DMS 273 (cell line): Measurements from ENCODE around the gene LRRTM3.

Source experiments
- DNase-seq: peaks from one replicate; lab custom pipeline; 2025; ENCODE audit not compliant: unreplicated experiment; lab: John Stamatoyannopoulos, UW

The LRRTM3 gene

DNA sequence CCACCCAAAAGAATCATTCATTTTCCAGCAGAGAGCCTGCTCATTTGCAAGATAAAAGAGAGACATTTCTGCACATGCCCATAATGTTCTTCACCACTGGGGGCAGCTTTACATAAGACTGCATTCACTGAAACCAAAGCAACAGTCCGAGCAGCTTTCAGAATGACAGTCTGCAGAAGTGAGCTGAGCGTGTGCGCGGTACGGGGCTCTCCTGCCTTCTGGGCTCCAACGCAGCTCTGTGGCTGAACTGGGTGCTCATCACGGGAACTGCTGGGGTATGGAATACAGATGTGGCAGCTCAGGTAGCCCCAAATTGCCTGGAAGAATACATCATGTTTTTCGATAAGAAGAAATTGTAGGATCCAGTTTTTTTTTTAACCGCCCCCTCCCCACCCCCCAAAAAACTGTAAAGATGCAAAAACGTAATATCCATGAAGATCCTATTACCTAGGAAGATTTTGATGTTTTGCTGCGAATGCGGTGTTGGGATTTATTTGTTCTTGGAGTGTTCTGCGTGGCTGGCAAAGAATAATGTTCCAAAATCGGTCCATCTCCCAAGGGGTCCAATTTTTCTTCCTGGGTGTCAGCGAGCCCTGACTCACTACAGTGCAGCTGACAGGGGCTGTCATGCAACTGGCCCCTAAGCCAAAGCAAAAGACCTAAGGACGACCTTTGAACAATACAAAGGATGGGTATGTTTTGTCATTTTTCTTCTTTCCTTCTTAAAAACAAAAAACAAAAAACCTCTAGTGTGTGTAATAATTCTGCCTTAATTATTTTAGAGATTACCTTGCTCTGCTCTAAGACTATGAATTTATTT, at the start of gene LRRTM3:
TSS of gene LRRTM3 (plus strand) at position 141 of the 820 bp plus-strand sequence.
- peak; percentile 82 for DNase-seq

DNA sequence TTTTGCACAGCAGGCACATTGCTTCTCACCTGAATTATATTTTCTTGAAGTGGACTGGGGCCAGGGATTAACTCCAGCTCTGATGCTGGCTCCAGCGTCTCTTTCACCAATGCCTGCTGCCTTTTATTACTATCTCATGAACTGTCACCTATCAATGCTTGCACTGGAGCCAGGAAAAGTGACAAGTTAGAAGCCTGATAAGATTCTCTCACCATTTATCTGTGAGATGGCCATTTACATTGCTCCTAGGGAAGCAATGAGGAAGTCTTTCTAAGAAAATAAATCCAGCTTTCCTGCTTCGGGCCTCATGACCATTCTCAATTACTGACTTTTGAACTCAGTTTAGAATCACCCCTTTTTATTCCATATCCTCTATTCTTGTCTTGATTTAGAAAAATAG, 48.5 kb upstream of the LRRTM3 start:
- DNase-seq: no peak

DNA sequence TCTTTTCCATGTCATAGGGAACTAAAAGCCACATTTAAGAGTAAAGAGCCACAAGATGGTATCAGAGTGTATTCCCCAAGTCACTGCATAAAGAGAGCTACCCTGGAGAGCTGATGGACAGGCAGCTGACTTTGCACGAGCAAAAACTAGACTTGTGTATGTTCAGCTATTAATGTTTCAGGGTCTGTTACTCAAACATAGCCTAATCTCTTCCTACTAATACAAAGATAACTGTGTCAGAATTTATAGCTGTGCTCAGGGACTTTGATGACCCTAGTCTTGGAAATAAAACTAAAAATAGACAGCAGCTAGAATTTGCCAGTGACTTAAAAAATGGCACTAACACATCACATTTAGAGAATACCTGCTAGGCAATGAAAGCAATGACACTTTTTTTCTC, 45.5 kb upstream of the LRRTM3 start:
- DNase-seq: no peak

DNA sequence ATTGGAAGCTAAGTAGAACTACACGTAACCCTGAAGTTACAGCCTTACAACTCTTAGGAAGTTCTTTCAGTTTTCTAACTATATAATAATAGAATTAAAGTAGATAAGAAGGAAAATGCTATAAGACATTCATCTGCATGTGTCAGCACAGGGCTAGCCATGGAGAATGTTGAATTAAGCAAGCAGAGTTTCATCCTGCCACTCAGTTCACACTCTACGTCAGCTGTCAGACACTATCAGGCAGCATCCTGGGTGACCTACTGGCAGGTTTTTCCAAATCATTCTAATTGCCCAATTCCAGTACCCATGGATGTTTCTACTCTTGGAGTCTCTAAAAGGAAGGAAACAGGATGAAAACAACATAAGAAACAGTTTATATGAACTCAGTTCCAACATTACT, 45.0 kb upstream of the LRRTM3 start:
- no peak for DNase-seq

DNA sequence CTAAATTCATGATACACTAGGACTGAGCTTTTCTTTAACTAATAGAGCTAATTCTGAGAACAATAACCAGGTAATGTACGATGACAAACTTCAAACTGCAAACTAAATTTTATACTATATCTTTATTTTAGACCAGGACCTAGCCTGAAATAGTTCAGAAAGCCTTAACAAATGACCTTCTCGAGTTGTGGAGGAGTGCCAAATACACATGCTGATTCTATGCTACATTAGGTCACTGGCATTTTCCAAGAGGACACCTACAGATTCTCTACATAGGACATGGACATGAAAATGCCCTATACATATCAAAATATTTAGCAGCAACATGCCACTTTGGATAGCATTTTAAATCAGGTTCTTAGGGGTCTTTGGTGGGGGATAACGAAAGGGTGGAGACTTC, 44.0 kb upstream of the LRRTM3 start:
- DNase-seq: no peak

DNA sequence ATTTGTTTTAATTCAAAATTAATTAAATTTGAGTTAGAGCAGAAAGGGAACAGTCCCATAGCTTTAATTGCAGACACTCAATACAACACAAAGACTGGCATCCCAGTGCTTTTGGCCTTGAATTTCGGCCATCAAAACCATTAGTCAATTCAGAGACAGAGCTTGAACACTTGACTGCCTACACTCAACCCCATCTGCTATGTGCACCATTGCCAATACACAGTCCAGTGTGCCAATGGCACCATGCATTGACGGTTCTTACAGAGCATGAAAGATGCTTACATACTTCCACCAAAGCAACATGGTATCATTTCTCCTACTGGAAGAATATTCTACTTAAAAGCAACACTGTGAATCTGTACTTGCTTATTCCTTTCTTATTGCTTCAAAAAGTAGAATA, 43.6 kb upstream of the LRRTM3 start:
- DNase-seq: no peak

DNA sequence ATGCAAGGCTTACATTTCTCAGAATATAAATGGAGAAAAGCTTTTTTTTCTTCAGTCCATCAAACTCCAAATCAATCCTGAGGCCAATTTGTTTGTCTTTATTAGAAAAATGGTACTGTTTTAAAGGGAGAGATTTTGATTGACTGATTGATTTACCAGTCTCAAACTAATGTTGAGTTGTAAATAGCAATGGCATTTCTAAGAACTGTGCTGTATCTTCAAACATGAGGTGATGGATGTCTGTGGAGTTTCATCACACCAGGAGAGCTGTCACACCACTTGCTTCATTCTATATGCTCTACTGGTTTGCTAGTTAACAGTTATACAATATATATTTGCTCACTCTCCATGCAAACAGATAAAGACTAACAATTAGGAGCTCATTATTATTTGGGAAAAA, 39.0 kb upstream of the LRRTM3 start:
- DNase-seq: no peak

DNA sequence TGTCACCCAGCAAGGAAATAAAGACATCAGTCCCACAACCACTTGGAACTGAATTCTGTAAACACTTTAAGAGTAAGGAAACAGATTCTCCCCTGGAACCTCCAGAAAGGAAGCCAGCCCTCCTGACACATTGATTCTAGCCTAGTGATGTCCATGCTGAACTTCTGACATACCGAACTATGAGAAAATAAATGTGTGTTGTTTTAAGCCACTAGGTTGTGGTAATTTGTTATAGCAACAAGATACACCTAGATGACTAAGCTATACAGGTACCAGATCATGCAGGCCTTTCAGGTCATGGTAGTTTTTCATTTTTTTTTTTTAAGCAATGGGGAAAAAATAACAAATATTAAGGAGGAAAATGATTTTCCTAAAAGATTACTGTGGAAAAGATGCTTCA, 37.6 kb upstream of the LRRTM3 start:
- no peak for DNase-seq

DNA sequence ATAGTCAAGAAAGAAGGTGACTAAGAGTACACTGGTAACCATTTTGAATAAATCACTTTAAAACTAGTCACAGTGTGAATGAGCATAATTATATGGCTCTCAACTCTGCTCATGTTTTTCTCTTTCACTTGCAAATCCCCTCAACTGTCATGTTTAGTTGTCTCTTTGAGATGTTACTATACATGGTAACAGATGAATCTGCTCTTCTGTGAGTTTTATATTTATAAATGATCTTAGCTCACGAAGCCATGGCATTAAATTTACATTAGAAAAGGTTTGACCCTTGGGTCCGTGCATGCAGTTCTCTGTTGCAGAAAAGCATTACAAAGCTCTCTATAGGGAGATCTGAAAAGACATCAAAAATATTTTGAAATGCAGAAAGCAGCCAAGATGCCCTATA, 33.0 kb upstream of the LRRTM3 start:
- DNase-seq: no peak

DNA sequence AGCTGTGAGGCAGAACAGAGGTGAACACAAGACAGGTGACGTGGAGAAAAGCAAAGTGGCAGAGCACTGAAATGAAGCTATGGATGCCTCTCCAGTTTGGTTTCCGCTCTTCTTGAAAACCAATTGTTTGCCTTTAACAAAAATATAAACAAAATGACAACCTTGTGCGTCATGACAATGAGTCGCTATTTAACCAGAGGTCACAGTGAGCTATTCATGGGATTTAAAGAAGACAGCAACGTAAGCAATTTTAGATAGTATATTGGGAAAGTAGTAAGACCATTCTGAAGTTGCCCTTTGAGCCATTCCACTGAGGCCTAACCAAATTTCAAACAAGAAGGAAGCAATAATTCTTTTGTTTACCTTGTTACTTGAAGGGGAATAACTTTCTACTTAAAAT, 15.2 kb upstream of the LRRTM3 start:
- DNase-seq: no peak

DNA sequence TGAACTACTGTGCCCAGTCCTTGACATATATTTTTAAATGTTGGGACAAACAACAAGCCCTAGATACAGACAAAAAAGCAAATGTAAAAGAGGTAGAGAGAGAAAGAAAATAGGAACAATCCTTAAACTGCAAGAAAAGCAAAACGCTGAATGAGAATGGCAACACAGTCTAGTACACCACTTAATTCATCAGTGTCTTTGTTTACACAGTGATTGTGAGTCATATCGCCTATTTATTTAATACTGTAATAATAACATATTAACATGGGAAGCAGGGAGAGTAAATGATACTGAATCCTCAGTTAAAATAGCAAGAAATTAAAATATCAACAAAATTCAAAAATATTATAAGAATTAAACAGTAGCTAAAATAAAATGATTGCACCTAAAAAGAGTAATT, 9.8 kb upstream of the LRRTM3 start:
- DNase-seq: no peak

DNA sequence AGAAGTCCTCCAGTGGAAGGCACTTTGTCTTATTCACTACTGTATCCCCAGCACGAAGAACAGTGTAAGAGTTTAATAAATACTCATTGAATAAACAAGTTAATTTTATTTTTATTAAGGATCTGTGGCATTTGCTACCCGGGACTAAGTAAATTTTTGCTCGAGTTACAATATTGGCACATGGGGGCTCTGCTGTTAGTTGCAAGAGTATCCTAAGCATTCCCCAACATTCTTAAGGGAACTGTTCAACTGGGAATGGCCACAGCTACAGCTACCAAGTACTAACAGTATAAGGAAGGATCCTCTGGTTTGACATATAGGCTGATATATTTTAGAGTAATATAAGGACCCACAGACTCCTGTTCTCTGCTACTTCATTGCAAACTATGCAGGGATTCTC, 8.7 kb upstream of the LRRTM3 start:
- DNase-seq: no peak

DNA sequence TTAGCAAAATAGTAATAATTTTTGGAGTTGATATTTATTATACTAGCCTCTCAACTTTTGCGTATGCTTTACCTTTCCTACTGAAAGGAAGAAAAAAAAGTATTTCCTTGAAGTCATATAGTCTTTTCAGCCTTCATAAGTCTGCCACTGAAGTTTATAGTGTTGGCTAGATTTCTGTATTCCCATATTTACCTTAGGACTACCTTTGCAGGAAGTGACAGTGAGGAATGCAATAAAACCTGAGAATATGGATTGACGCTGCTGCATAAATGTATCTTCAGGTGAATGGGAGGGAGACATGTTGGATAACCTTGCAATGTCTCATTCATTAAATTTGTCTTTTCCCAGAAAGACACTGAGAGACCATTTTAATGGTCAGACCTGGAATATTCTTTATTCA, 6.6 kb upstream of the LRRTM3 start:
- no peak for DNase-seq

DNA sequence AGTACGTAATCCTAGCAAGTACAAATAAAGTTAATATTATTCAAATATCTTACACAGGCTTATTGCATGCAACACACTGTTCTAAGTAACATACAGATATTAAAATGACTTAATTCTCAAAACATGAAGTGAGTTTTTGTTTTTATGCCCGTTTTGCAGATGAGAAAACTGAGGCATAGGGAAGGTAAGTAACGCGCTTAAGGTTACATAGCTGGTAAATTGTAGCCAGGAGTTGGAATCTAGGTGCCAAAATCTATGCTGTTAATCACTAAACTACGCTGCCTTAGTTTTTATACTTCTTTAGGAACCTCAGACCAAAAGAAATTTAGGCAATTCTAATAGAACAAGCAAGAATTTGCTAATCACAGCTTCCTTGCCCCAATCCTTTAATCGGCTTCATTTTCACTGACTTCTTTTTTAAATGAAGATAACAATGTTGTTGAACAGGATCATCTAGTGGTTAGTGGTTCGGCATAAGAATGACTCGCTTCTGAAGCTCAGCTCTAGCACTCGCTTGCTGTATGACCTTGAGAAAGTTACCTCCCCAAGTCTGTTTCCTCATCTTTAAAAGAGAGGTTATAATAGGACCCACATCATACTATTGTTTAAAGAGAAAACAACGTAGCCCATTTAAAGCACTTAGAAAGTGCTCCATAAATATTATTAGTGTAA, 1.0 kb upstream of the LRRTM3 start:
- DNase-seq: no peak

DNA sequence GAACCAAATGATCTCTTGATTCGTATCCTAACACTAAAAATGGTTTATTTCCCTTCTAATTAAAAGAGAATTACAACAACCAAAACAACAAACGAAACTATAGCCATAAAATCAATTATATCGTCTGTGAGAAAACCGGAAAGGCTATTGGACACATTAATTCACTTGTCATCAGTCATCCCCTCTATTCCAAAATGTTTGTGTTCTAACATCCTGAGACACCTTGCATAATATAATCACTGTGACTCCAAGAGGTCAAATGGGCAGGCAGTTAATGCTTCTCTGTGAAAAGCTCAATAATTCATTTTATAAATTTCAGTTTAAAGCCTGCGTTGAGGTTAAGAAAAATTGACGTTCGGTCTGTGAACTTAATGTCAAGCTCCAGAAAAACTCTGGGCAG, 463 bp upstream of the LRRTM3 start:
- no peak for DNase-seq

DNA sequence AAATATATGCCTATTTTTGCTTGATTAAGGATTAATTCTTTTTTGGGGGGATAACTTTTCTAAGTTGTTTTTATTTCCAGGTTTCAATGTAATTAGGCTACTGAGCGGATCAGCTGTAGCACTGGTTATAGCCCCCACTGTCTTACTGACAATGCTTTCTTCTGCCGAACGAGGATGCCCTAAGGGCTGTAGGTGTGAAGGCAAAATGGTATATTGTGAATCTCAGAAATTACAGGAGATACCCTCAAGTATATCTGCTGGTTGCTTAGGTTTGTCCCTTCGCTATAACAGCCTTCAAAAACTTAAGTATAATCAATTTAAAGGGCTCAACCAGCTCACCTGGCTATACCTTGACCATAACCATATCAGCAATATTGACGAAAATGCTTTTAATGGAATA, 1.0 kb downstream of the LRRTM3 start:
- DNase-seq: no peak

DNA sequence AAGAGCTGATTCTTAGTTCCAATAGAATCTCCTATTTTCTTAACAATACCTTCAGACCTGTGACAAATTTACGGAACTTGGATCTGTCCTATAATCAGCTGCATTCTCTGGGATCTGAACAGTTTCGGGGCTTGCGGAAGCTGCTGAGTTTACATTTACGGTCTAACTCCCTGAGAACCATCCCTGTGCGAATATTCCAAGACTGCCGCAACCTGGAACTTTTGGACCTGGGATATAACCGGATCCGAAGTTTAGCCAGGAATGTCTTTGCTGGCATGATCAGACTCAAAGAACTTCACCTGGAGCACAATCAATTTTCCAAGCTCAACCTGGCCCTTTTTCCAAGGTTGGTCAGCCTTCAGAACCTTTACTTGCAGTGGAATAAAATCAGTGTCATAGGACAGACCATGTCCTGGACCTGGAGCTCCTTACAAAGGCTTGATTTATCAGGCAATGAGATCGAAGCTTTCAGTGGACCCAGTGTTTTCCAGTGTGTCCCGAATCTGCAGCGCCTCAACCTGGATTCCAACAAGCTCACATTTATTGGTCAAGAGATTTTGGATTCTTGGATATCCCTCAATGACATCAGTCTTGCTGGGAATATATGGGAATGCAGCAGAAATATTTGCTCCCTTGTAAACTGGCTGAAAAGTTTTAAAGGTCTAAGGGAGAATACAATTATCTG, 1.6 kb downstream of the LRRTM3 start:
- no peak for DNase-seq

DNA sequence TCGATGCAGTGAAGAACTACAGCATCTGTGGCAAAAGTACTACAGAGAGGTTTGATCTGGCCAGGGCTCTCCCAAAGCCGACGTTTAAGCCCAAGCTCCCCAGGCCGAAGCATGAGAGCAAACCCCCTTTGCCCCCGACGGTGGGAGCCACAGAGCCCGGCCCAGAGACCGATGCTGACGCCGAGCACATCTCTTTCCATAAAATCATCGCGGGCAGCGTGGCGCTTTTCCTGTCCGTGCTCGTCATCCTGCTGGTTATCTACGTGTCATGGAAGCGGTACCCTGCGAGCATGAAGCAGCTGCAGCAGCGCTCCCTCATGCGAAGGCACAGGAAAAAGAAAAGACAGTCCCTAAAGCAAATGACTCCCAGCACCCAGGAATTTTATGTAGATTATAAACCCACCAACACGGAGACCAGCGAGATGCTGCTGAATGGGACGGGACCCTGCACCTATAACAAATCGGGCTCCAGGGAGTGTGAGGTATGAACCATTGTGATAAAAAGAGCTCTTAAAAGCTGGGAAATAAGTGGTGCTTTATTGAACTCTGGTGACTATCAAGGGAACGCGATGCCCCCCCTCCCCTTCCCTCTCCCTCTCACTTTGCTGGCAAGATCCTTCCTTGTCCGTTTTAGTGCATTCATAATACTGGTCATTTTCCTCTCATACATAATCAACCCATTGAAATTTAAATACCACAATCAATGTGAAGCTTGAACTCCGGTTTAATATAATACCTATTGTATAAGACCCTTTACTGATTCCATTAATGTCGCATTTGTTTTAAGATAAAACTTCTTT, 2.3 kb downstream of the LRRTM3 start:
- no peak for DNase-seq

DNA sequence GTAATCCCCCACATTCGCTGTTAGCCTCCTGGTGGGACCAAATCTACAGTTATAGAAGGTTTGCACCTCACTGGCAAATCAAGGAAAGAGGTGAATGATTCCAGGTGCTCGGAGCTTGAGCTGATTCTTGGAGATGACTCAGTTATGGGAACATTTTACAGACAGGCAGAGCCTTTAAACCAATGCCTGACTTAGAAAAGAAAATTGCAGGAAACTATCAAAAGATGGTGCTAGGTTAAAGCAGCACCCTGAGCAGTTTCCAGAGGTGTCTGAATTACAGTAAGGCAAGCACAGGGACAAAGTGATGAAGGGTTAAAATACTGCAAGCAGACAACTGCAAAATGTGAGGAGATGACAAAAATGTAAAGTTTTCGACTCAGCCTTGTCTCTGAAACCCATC, 2.9 kb downstream of the LRRTM3 start:
- DNase-seq: no peak

DNA sequence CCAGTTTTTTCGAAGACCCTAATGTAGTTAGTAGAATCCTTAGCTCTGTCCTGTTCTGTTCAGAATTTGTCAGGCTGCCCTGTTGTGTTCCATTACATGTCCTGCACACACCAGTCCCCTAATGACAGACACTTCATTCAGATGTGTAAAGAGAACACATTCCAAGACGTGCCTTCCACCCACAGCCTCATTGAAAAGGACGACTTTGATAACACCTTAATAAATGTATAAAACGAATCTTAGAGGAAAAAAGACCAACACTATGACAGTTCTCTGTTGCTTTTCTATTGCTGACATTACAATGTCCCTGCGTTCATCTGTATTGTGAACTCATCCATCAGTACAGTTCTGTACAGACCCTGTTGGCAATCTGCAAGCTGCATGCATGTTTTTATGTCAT, 3.5 kb downstream of the LRRTM3 start:
- DNase-seq: no peak

DNA sequence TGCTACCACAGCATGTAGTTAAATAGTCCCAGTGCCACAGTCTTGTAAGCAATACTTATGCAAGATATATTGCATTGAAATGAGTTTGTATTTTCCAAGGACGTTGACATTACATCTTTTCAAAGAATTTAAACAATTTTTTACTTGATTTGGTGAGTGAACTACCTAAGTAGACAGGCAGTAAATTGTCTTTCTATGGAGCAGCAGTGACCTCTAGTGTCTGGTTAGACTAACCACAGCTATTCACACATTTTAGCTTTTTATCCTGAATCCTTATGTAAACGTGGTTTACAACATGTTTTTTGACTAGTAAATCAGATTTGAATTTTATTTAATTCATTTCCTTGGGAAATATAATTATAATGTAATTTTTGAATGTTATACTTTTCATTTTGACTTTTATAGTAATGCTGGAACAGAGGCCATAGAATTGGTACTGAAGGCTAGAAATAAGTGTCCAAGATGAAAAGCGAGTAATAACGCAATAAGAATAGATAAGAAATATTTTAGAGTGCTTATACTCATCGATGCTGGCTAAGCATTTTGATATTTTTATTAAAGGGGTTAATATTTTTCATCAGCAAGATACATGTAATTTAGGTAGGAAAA, 5.6 kb downstream of the LRRTM3 start:
- DNase-seq: peak; percentile 55
